Measurements from ENCODE around the gene EMILIN2.
"Not testable (repeated sequence)": the region's sequence is repeated elsewhere in the genome, so short reads cannot be mapped to it uniquely, and the experiment has no call there.

DNA sequence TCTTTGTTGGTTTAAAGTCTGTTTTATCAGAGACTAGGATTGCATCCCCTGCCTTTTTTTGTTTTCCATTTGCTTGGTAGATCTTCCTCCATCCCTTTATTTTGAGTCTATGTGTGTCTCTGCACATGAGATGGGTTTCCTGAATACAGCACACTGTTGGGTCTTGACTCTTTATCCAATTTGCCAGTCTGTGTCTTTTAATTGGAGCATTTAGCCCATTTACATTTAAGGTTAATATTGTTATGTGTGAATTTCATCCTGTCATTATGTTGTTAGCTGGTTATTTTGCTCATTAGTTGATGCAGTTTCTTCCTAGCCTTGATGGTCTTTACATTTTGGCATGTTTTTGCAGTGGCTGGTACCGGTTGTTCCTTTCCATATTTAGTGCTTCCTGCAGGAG lies 17.2 kb downstream of the EMILIN2 start:
- TF ChIP-seq, protein P1, sequence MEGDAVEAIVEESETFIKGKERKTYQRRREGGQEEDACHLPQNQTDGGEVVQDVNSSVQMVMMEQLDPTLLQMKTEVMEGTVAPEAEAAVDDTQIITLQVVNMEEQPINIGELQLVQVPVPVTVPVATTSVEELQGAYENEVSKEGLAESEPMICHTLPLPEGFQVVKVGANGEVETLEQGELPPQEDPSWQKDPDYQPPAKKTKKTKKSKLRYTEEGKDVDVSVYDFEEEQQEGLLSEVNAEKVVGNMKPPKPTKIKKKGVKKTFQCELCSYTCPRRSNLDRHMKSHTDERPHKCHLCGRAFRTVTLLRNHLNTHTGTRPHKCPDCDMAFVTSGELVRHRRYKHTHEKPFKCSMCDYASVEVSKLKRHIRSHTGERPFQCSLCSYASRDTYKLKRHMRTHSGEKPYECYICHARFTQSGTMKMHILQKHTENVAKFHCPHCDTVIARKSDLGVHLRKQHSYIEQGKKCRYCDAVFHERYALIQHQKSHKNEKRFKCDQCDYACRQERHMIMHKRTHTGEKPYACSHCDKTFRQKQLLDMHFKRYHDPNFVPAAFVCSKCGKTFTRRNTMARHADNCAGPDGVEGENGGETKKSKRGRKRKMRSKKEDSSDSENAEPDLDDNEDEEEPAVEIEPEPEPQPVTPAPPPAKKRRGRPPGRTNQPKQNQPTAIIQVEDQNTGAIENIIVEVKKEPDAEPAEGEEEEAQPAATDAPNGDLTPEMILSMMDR (IDR thresholded peaks at IDR 0.05; ENCODE audit: low read length), result not testable (repeated sequence)
- not testable (repeated sequence) for TF ChIP-seq EZH2 (IDR thresholded peaks at IDR 0.05; ENCODE audit: borderline replicate concordance, low read length)

All from OCI-LY1 (cell line).